NCI-H2029 (cell line): ENCODE data around the gene ZNF423.
"Not testable (repeated sequence)": the region's sequence is repeated elsewhere in the genome, so short reads cannot be mapped to it uniquely, and the experiment has no call there.

Source experiments
- DNase-seq: peaks from one replicate; lab custom pipeline; 2025; lab: John Stamatoyannopoulos, UW

ZNF423 gene

GRCh38 chr16:49506058-49507013, 349.6 kb downstream of the ZNF423 start:
- not testable (repeated sequence) for DNase-seq

GRCh38 chr16:49505556-49505955, 350.4 kb downstream of the ZNF423 start:
- no peak for DNase-seq

DNA sequence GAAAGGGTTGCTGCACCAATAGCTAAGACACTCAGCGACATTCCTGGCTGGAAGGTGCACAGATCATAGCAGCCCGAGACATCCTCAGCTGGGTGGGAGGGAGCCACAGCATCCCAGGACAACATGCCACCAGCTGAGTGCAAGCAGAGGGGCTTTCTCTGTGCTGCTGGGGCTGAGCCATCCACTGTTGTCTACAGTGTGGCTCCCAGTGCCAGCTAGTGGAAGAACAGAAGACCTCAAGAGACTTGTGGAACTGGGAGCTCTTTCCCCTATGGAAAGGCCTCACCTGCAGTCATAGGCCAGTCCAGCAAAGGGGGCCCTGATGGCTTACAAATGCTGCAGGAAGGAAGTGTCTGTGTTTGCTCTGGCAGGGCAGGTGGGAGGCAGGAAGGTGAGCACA, 351.3 kb downstream of the ZNF423 start:
- DNase-seq: no peak

DNA sequence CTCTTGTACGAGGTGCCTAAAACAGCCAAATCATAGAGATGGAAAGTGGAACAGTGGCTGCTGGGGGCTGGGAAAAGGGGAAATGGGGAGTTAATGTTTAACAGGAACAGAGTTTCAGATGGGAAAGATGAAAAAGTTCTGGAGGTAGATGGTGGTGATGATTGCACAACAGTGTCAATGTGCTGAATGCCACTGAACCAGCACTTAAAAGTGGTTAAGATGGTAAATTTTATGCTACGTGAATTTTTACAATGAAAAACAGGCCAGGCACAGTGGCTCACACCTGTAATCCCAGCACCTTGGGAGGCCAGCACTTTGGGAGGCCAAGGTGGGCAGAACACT, 351.9 kb downstream of the ZNF423 start:
- DNase-seq: no peak

GRCh38 chr16:49503256-49504022, 352.5 kb downstream of the ZNF423 start:
- DNase-seq: no peak

DNA sequence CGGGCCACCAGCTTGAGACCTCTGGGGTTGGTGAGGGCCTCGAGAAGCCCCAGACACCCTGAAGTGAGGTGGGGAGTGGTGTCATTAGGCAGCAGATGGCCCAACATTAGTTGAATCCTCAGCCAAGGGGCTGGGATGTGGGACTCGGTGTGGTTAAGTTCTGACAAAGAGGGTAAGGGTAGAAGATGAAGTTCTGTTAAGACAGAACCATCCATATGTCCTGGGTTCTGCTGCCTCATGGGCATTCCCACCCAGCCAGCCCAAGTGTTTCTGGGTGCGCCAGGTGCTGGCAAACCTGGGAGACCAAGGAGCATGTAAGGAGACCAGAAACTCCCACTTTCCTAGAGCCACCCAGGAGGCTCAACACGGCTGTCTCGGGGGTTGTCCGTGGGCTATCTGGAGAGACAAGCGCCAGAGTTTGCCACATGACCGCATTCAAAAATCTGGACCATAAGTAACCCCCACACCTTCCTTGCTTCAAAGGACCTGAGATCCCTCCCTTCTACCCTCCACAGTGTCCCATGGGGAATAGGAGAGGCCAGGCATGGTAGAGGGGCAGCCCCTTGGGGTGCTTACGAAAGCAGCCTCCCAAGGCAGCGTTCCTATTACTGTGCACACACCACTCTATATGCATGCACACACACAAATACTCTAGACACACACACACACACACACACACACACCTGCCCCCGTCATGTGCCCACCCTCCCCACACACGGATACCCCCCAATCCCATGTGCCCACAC, 353.6 kb downstream of the ZNF423 start:
- DNase-seq: no peak

DNA sequence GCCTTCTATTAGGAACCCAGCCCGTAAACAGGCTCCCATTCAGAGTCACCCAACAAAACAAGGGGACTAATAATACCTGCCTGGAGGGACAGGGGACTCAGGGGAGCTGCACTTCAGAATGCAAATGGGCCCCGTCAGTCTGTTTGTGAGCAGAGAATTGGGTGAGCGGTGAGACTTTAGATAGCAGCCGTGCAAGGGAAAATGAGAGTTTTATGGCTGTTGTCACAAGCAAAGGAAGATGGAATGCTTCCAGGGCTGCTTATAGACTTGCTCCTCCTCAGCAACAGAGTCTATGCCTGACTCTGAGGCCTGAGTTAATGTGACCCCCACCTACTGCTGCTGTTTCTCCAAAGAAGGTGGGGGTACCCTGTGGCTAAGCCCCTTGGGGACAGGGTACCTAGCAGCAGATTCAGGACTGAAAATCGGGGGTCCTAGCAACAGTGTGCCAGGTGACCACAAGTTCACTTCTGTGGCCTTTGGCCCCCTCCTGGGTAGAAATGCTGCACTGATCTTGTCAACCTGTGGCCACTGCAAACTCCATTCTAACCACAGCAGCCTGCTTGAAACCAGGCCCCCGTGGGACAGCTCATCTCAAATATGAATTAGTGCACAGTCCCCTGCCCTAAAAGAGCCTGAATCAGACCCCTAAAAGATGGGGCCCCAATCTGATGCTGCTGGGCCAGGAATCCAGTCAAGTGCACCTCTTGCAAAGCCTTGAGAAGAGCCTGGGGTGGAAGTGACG, 355.9 kb downstream of the ZNF423 start:
- DNase-seq: no peak

GRCh38 chr16:49499414-49499785, 356.5 kb downstream of the ZNF423 start:
- DNase-seq: no peak

GRCh38 chr16:49498666-49499413, 357.1 kb downstream of the ZNF423 start:
- DNase-seq: no peak

DNA sequence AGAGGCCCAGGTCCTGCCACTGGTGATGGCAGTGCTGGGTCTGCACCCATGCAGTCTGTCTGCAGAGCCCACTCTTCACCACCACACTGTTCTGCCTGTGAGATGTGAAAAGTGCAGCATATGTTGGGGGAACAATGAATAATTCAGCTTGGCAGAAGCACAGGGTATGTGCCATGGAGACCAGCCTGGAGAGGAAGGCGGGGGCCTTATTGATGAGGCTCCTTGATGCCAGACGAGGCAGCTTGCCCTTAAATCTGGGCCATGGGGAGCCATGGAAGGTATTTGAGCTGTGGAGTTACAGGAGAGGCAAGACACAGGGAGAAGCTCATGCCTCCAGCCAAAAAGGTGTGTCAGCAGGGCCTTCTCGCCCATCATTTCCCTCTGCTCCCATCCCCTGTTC, 357.6 kb downstream of the ZNF423 start:
- no peak for DNase-seq

GRCh38 chr16:49497466-49497865, 358.4 kb downstream of the ZNF423 start:
- DNase-seq: no peak

DNA sequence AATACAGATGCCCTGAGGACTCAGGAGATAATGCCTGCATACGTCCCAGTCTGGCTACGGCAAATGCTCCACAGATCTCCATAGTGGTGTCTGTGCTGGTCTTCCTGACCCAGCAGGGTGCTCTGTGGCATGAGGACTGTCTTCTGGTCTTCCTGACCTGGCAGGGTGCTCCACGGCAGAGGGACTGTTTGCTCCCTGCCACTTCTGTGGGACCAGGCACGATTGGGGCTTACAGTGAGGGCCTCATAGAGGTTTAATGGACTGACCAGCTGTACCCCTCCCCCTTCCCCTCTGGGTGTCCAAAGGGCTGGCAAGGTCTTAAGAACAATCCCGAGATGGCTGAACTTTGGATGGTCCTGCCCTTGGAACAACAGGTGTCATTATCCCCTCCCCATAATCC, 359.3 kb downstream of the ZNF423 start:
- DNase-seq: no peak

DNA sequence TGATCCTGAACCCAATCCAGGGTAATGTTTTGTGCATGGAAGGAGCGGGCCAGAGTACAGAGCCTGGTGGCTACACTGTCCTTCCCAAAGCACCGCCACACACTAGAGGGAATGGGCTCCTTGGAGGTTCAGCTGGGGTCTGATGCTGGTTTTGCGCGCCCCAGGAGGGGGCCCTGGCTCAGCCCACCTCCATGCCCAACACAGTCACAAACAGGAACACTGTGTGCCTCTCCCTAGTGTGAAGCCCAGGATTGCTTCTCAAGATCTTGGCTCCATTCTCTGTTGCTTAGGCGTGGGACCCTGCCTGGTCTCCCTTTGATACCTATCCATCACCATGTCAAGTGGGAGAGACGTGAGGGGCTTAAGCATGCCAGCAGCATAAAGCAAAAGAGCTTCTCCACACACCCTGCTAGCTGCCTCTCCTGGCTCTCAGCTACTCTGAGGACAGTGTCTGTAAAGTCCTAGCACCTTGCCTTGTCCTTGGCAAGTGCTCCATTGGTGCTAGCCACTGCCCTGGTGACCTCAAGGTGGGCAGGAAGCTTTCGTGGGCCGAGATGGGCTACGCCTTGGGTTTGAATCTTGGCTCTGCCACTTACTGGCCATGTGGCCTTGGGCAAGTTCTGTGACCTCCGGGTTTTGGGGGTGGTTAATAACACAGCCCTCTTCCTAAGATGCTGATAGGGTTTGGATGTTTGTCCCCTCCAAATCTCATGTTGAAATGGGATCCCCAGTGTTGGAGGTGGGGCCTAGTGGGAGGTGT, 360.1 kb downstream of the ZNF423 start:
- DNase-seq: no peak

DNA sequence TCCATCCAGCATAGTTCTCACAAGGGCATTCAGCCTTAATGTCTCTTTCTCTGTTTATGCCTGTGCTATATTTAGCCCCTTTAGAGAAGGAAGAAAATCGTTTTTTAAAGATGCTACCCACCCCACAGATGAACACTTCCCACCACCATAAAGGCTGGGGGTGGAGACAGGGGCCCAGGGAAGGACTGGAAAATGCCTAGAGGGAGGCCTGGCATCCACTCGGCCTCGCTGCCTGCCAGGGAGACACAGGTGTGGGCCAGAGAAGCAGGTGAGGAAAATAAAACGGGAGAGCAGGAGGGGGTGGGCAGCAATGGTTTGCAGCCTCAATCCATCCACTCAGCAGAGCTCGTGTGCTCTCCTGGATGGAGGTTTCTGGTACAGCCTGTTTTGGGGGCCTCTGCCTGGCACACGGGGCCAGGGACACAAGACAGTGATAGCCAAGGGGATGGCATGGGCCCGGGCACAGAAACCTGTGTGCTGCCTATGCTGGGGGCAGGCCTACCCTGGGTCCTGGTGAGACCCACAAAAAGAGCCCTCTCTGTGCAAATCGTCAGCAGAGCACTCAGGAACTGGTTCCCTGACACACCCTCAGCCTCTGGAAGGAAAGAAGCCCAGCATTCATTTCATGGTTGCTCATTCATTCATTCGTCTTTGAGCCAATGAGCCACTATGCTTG, 360.9 kb downstream of the ZNF423 start:
- DNase-seq: no peak

- DNase-seq: no peak
Measured at GRCh38 chr16:49494474-49494873, 361.4 kb downstream of the ZNF423 start.

- DNase-seq: no peak
Measured at GRCh38 chr16:49493836-49494235, 362.1 kb downstream of the ZNF423 start.

DNA sequence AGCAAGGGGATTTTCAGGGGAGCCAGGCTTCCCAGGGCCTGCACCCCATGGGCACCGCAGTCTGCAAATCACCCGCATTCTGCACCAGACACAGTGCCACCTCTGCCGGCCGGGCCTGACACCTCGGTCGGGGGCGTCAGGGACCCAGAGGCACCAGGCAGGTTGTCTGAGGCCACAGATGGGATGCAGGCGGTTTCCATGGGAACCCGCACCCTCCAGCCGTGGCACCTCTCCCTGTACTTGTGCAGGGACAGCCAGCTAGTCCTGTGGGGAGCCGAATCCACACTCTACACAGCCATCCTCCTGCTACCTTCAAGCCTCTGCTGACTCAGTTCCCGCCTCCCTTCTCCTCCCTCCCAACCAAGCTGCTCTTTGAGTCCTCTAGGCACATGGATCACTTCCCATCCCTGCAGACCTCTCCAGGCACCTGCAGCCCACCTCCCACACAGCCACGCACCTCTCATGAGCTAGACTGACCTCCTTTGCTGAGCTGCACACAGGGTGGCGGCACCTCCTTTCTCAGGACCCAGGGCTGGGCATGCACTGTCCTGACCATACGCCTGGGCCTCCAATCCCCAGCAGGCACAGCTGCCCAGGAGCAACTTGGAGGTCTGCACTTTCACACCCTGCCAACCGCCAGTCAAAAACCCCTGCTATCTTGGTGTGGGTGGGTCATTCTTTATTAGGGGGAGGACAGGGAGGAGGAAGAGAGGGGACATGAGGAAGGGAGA, 362.9 kb downstream of the ZNF423 start:
- no peak for DNase-seq

DNA sequence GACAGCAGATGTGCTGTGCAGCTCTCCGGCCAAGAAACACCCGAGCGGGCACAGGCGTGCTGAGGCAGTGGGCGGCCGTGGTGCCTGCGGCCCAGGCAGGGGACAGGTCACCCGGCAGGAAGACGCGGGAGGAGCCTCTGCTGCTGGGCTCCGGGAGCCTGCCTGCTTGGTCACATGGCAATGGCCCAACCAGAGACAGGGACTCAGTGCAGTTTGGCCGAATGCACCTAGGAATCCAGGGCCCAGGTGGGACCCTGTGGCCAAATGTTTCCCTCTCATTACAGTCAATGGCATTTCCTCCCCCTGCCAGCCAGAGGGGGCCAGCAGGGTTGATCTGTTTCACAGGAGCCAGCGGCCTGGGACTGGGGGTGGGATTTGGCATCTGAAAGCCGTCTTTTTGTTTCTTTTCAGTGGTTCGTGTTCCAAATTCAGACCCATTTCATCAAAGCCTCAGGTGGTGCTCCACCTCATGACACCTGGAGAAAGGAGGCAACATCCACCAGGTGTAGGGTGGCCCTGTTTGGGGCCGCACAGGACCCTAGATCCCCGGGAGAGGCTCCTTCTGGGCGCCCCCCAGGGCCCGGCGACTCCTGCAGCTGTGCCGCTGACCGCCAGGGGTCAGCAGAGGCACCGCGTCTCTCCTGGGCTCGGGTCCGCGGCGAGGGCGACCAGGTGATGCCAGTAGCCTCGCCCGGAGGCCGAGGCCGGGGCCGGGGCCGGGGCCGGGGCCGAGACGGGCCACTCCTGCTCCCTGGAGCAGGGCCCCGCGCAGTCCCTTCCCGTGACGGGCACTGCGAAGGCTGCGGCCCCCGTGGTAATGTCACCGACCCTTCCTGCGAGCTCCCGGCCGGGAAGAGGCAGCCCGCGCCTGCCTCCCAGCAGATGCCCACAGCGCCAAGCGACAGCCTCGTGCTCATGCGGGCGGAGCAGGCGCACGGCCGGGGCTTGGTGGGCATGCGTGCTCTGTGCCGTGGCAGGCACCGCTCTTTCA, 363.8 kb downstream of the ZNF423 start:
- DNase-seq: no peak
